ENCODE measurements around the gene TNIK.

Gene TNIK

GRCh38 chr3:171283183-171283847 lies 176.9 kb downstream of the TNIK start:
- no peaks in the 10 kb centered on the region for H3K27me3 ChIP-seq (ENCODE audit: low read depth, low read length)
- H3K4me3 ChIP-seq (ENCODE audit: low read length): peak overlapping the region; percentile 56
- H3K9me3 ChIP-seq (ENCODE audit: insufficient read depth, low read length): no peaks in the 10 kb centered on the region
- H3K4me2 ChIP-seq (ENCODE audit: low read length): peak overlapping the region; percentile 83
- H3K27ac ChIP-seq (ENCODE audit: low read length): peak overlapping the region; percentile 98
- TF ChIP-seq CTCF (IDR thresholded peaks at IDR 0.05; ENCODE audit: low read depth, low read length) (no peak), EZH2phosphoT487 (IDR thresholded peaks at IDR 0.05; ENCODE audit: low read depth) (no peak)
- H3K36me3 ChIP-seq (replicated peaks; ENCODE audit: low read depth, low read length): no peaks in the 10 kb centered on the region
- peak overlapping the region; percentile 90 for H3K9ac ChIP-seq (ENCODE audit: low read length)
- H4K20me1 ChIP-seq (ENCODE audit: insufficient read depth, low read length): no peaks in the 10 kb centered on the region
- H2AFZ ChIP-seq (ENCODE audit: low read depth, low read length): no peak overlapping the region
- H3K4me1 ChIP-seq (ENCODE audit: low read length): peaks cover 67% of the 10 kb centered on the region
- H3K79me2 ChIP-seq (ENCODE audit: low read length): peaks cover 52% of the 10 kb centered on the region

GRCh38 chr3:171282041-171282440 lies 178.2 kb downstream of the TNIK start:
- Histone ChIP-seq H3K79me2 (ENCODE audit: low read length) (peaks cover 52% of the 10 kb centered on the region), H3K27me3 (ENCODE audit: low read depth, low read length) (no peaks in the 10 kb centered on the region), H3K9me3 (ENCODE audit: insufficient read depth, low read length) (no peaks in the 10 kb centered on the region), H3K36me3 (replicated peaks; ENCODE audit: low read depth, low read length) (no peaks in the 10 kb centered on the region), H3K27ac (ENCODE audit: low read length) (peak overlapping the region; percentile 98), H2AFZ (ENCODE audit: low read depth, low read length) (no peak overlapping the region), H3K4me2 (ENCODE audit: low read length) (peak overlapping the region; percentile 83), H3K4me1 (ENCODE audit: low read length) (peaks cover 70% of the 10 kb centered on the region), H4K20me1 (ENCODE audit: insufficient read depth, low read length) (no peaks in the 10 kb centered on the region), H3K4me3 (ENCODE audit: low read length) (no peak overlapping the region), H3K9ac (ENCODE audit: low read length) (peak overlapping the region; percentile 90)
- TF ChIP-seq EZH2phosphoT487 (IDR thresholded peaks at IDR 0.05; ENCODE audit: low read depth) (no peak), CTCF (IDR thresholded peaks at IDR 0.05; ENCODE audit: low read depth, low read length) (no peak)

GRCh38 chr3:171281256-171281992 lies 178.8 kb downstream of the TNIK start:
- Histone ChIP-seq H3K36me3 (replicated peaks; ENCODE audit: low read depth, low read length) (no peaks in the 10 kb centered on the region), H4K20me1 (ENCODE audit: insufficient read depth, low read length) (no peaks in the 10 kb centered on the region), H3K9ac (ENCODE audit: low read length) (peak overlapping the region; percentile 90), H3K79me2 (ENCODE audit: low read length) (peaks cover 46% of the 10 kb centered on the region), H2AFZ (ENCODE audit: low read depth, low read length) (no peak overlapping the region), H3K4me2 (ENCODE audit: low read length) (peak overlapping the region; percentile 83), H3K4me3 (ENCODE audit: low read length) (no peak overlapping the region), H3K9me3 (ENCODE audit: insufficient read depth, low read length) (no peaks in the 10 kb centered on the region), H3K27ac (ENCODE audit: low read length) (peak overlapping the region; percentile 98), H3K27me3 (ENCODE audit: low read depth, low read length) (no peaks in the 10 kb centered on the region), H3K4me1 (ENCODE audit: low read length) (peaks cover 64% of the 10 kb centered on the region)
- no peak for TF ChIP-seq CTCF (IDR thresholded peaks at IDR 0.05; ENCODE audit: low read depth, low read length)
- no peak for TF ChIP-seq EZH2phosphoT487 (IDR thresholded peaks at IDR 0.05; ENCODE audit: low read depth)

GRCh38 chr3:171279972-171280371 lies 180.2 kb downstream of the TNIK start:
- H3K4me1 ChIP-seq (ENCODE audit: low read length): peaks cover 52% of the 10 kb centered on the region

More at GRCh38 chr3:171279972-171280371, 180.2 kb downstream of the TNIK start:
- peaks cover 39% of the 10 kb centered on the region for H3K79me2 ChIP-seq (ENCODE audit: low read length)
- H3K9ac ChIP-seq (ENCODE audit: low read length): no peak overlapping the region
- no peak overlapping the region for H3K27ac ChIP-seq (ENCODE audit: low read length)
- H3K4me2 ChIP-seq (ENCODE audit: low read length): no peak overlapping the region
- H3K4me3 ChIP-seq (ENCODE audit: low read length): no peak overlapping the region
- H4K20me1 ChIP-seq (ENCODE audit: insufficient read depth, low read length): no peaks in the 10 kb centered on the region
- H3K27me3 ChIP-seq (ENCODE audit: low read depth, low read length): no peaks in the 10 kb centered on the region
- H2AFZ ChIP-seq (ENCODE audit: low read depth, low read length): no peak overlapping the region
- H3K9me3 ChIP-seq (ENCODE audit: insufficient read depth, low read length): no peaks in the 10 kb centered on the region
- TF ChIP-seq EZH2phosphoT487 (IDR thresholded peaks at IDR 0.05; ENCODE audit: low read depth): no peak
- TF ChIP-seq CTCF (IDR thresholded peaks at IDR 0.05; ENCODE audit: low read depth, low read length): no peak
- no peaks in the 10 kb centered on the region for H3K36me3 ChIP-seq (replicated peaks; ENCODE audit: low read depth, low read length)
